Measurements from ENCODE around the gene LZIC.
"Not testable (repeated sequence)": the region's sequence is repeated elsewhere in the genome, so short reads cannot be mapped to it uniquely, and the experiment has no call there.

Gene LZIC

GRCh38 chr1:9942939-9943788 lies at the start of gene LZIC, which contains the start of gene NMNAT1:
Gene LZIC (minus strand): TSS chr1:9943391. CDS start chr1:9936619, 6,772 bp downstream.
Gene NMNAT1 (plus strand): TSS chr1:9943475. CDS start chr1:9972074, 28,599 bp downstream.
- DNase-seq (ENCODE audit: low spot score) = peak; percentile 93

DNA sequence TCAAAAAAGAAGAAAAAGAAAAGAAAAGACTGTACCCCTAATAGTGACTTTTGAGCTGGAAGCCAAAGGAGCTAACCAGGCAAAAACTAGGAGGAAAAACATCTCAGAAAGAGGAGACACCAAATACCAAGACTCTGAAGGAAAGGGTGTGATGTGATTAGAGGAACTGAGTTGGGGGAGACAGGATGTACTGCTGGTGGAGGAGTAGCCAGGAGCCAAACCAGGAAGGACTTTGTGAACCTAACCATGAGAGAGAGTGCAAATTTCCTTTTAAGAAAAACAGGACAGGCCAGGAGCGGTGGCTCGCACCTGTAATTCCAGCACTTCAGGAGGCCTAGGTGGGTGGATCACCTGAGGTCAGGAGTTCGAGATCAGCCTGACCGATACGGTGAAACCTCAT lies 49.7 kb upstream of the LZIC start:
- no peak for DNase-seq (ENCODE audit: low spot score)

DNA sequence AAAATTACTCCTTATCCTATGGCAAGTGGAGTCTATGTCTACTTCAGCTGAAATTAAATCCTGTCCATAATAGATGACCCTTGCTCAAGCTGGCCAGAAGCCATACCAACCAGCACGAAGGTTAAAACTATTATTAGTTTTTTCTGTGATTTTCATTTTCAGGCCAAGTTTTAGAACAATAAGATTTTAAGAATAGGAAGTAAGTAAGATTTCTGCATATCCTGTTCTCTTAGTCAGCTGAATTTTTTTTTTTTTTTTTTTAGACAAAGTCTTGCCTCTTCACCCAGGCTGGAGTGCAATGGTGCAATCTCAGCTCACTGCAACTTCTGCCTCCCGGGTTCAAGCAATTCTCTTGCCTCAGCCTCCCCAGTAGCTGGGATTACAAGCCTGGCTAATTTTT lies 47.8 kb upstream of the LZIC start:
- no peak for DNase-seq (ENCODE audit: low spot score)

GRCh38 chr1:9989773-9990172 lies 46.6 kb upstream of the LZIC start:
- DNase-seq (ENCODE audit: low spot score) = no peak

DNA sequence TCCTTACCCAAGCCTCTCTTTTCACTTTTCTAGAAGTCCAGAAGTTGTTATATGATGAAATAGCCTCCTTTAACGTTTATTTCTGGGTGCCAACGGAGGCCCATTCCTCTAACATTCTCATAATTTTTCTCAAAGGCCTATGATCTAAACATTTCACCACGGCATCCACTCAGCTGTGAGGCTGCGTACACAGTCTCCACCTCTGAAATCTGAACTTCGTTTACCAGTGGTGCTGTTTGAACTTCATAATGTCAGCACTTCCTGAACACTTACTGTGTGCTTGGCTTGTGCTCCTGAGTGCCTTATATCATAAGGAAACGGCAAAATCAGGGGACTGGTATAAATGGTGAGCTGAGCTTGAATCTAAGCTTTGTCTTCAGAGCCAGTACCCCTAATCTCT lies 41.8 kb upstream of the LZIC start:
- no peak for DNase-seq (ENCODE audit: low spot score)

GRCh38 chr1:9984253-9984652 lies 41.1 kb upstream of the LZIC start:
- no peak for DNase-seq (ENCODE audit: low spot score)

DNA sequence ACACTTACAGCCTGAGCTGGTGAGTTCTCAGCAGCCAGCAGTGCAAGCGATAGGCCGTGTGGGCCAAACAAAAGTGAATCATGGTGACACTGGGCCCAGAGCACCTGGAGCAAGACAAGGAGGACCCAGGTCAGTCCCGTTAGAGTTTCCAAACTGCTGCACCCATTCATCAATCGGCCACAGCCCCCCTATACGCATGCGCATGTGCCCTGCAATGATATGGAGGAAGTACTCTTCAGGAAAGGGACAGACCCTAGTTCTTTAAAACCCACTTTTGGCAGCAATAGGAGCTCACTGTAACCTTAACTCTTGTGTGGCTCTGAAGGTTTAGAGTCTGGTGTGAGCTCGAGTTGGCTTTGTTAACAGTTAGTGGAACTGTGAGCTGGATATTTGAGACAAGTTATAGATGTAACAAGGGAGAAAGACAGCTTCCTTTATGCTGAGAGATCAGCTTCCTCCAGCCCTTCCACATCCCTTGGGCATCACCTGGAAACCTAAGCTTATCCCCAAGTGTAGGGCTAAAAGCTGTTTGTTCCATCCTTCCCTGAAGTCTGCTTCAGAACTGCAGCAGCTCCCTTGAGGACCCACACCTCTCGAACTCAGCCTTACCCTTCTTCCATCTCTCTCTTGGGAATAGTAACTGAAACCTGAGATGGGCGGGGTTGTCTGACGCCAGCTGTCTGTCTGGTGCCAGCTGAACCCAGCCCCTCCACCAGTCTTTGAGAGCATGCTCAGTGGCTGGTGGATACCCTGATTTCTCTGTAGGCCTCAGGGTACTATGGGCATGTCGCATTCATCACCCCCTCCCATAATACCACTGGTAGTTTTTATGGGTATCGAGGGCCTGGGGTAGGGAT lies 17.7 kb upstream of the LZIC start:
- no peak for DNase-seq (ENCODE audit: low spot score)

- no peak for DNase-seq (ENCODE audit: low spot score)
Measured at GRCh38 chr1:9960011-9960410, 16.8 kb upstream of the LZIC start.

DNA sequence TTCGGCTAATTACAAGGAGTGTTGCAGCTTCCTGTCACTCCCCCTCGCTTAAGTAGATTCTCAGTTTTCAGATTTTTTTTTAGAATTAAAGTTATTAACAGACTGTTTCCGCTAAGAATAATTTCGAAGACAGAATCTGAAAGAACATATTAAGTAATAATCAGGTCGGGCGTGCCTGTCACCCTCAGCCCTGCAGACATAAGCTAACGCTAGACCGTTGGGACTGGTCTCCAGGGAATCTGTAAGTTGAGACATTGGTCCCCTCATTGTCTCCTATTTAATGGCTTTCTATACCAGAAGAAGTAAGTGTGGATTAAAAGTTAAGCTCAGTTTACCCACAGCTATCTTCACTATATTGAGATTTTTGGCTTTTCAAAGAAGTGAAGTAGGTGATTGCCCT lies 14.5 kb upstream of the LZIC start:
- DNase-seq (ENCODE audit: low spot score) = no peak

- DNase-seq (ENCODE audit: low spot score) = no peak
Measured at GRCh38 chr1:9946315-9946714, 3.1 kb upstream of the LZIC start.

GRCh38 chr1:9942399-9942938 lies 722 bp downstream of the LZIC start:
- DNase-seq (ENCODE audit: low spot score) = peak; percentile 58

DNA sequence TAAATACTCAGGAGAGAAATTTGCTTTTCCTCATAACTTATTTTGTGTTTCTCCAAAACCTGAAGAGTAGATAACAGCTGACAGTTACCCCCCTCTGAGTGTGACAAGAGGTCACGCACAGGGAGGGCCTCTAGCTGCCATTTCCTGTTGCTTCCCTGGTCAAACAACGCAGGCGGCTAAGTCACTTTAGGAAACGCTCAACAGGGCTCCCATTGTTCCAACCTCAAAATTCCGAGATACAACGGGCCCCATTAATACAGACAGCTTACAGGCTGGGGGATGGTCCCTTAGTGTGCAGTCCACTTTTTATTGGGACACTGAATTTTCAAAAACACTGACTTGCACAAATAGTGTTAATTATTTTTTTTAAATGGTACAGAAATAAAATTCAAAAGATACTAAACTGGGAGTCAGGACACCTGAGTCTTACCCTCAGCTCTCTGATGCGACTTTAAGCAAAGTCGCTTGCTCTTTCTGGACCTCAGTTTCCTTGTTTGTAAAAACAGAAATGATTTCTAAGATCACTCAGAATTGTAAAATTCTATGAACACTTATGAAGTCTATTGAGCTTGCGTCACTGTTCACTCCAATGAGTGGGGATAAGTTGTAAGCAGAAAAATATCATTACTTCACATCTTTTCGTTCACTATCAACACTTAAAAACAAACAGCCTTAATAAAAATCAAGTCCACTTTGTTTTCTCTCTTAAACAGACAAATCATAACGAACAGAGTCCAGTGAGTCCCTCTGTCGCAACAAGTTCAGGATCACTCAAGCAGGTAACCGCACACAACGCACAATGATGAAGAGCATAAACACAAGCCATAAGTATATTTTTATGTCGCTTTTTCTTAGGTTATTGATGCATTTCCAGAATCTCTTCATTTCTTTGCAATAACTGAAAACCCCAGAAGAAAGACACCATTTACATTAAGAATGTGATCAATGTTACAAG lies 13.5 kb downstream of the LZIC start:
- DNase-seq (ENCODE audit: low spot score) = no peak

GRCh38 chr1:9927259-9927658 lies 15.9 kb downstream of the LZIC start:
- no peak for DNase-seq (ENCODE audit: low spot score)

- no peak for DNase-seq (ENCODE audit: low spot score)
Measured at GRCh38 chr1:9922342-9922741, 20.8 kb downstream of the LZIC start.

GRCh38 chr1:9920606-9921005 lies 22.6 kb downstream of the LZIC start:
- no peak for DNase-seq (ENCODE audit: low spot score)

DNA sequence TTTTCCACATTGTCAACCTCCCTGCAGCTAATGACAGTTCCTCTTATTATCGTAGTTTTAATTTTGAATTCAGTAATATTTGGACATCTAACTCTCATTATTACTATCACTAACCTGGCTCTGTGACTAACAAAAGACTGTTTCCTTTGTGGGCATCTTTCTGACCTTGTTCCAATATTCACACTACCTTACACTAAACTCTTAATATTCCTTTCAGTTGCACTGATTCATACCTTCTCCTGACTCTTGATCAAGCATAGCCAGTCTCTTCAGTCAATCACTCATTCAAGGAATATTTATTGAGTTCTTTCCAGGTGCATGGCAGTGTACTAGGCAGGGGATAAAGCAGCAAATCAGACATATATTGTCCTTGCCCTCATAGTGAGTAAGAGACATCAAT lies 25.3 kb downstream of the LZIC start:
- DNase-seq (ENCODE audit: low spot score) = no peak

GRCh38 chr1:9917495-9917894 lies 25.7 kb downstream of the LZIC start:
- DNase-seq (ENCODE audit: low spot score) = not testable (repeated sequence)

DNA sequence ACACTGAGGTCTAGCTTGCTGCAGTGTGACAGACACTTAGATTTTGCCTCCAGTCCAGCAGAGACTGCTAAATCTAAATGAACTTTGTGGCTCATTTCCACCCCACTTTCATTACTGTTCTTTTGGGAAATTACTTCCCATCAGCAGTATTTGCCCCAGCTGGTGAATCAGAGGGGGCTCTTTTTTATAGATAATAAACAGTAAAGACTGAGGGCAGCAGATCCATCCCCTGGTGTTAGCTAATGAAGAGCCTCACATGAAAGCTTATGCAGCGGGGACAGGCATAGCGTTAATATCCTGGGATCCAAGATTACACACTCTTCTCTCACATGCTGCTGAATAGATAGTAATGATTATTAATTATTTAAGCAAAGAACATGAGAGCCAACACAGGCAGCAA lies 26.7 kb downstream of the LZIC start:
- DNase-seq (ENCODE audit: low spot score) = no peak

DNA sequence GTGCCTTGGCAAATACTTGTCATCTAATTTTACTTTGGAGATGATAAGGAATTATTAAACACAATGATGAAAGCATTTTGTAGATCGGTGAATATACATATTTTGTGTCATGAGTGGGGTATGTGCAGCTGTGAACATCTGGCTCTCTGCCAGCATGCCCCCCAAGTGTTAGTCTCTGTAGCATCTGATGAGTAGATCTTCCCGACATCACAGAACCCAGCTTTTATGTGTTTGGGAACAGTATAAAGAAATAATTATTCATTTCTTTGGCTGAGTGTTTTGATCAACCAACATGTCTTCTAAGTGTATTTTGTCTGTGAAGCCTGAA lies 28.6 kb downstream of the LZIC start:
- no peak for DNase-seq (ENCODE audit: low spot score)

GRCh38 chr1:9912264-9912936 lies 30.8 kb downstream of the LZIC start:
- no peak for DNase-seq (ENCODE audit: low spot score)
